SK-N-MC (cell line): ENCODE data around the gene MKX.

Source experiments
- EZH2 ChIP-seq: fragments of 200-600 bp; sonication (generic); IDR thresholded peaks from one replicate; pipeline ENCODE4 v1.6.1; 2017; ENCODE audit warnings: antibody characterized with exemption
- POLR2AphosphoS5 ChIP-seq: IDR thresholded peaks from 2 replicates; pipeline ENCODE4 v1.6.1; 2012; ENCODE audit warnings: mild to moderate bottlenecking, low read depth, low read length, borderline replicate concordance

DNA sequence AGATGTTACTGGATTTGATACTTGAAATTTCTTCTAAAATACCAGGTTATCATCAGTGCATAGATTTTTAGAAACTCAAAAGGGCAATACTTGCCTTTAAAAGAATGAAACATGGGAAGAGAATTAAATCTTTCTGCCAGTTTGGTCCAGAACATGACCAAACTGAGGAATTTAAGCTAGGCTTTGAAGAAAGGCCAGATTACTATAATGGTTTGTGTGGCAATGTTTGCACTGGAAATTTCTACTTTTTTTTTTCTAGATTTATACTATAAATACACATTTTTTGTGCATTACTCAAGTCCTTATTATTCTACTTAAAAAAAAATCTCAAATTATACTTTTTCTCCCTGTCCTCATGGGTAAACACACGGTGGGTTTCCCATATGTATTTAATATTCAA lies 9.2 kb downstream of the MKX start:
- TF ChIP-seq POLR2AphosphoS5 (no peak), EZH2 (no peak)
